GM18526 (cell line): ENCODE measurements around the gene ALAD.
A peak's percentile ranks its signal among the peaks of the same experiment; 100 is the strongest.

Experiments used
- POLR2A ChIP-seq: IDR thresholded peaks from 3 replicates; pipeline ENCODE4 v1.6.1; 2011; ENCODE audit not compliant: insufficient read length; ENCODE audit errors: extremely low read depth

Gene ALAD

GRCh38 chr9:113401027-113401792 lies at the start of gene ALAD:
Gene ALAD (minus strand): TSS chr9:113401284. CDS start chr9:113393559, 7,725 bp downstream.
- peak; percentile 70 for TF ChIP-seq POLR2A

DNA sequence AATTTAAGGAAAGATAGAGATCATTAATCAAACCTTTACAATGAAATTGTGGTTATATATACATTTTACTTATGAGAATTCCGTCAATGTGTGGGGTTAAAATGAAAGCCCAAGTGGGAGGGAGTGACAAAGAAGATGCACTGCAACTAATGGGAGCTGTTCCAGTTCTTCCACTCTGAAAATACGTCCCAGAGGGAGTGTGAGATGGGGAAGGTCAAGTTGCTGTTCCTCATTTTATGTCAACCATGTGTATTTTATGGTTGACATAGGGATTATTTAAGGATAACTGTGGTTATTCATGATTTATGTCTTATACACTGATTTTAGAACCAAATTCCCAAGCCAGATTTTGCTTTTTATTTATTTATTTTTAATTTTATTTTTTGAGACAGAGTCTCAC lies 48.3 kb upstream of the ALAD start:
- no peak for TF ChIP-seq POLR2A

GRCh38 chr9:113446323-113446740 lies 45.2 kb upstream of the ALAD start:
- no peak for TF ChIP-seq POLR2A

DNA sequence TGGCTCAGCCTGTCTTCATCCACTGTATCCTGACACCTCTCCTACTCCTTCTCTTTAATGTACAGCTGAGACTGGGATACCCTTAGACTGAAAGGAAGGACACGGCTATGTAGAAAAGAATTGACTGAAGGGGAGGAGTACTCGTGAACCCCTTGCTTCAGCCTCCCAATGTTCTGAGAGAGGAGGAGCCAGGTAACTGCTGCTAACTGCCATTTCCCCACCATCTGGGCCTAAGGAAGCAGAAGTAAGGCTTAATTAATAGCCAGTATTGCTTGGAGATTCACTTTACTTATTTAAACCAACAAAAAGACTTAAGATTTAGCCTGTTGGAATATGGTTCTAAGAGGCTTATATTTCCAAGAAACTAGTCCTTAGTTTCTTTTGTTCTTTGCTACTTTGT lies 43.7 kb upstream of the ALAD start:
- no peak for TF ChIP-seq POLR2A

DNA sequence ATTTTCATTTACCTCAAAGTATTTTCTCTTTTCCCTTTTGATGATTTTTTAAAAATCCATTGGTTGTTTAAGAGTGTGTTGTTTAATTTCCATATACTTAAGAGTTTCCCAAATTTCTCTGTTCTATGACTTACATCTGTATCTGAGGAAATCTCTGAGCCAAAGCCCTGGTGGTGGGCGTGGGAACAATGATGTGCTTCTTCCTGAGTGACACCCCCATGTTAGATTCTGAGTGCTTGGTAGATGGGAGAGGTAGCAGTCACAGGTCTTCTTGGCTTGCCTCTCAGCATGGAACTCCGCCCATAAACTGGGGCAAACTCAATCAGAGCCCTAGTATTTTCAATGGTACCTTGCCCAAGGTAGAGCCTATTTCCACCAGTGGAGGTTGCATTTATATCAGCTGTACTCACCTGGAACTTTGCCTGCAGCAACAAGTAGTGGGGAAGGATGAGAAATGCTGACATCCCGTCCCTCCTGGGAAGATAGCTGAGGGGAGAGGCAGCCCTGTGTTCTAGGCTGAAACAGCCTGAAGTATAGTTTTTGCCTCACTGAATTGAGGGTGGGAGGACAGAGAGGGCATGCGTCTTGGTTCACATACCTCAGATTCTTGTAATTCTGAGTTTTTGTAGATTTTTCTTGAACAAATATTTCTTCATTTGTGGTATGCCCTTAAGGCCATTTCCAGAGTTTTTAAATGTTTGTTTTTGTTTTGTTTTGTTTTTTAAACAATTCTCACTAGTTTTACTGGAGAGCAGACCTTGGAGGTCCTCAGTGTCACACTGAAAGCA lies 35.8 kb upstream of the ALAD start:
- TF ChIP-seq POLR2A = no peak

DNA sequence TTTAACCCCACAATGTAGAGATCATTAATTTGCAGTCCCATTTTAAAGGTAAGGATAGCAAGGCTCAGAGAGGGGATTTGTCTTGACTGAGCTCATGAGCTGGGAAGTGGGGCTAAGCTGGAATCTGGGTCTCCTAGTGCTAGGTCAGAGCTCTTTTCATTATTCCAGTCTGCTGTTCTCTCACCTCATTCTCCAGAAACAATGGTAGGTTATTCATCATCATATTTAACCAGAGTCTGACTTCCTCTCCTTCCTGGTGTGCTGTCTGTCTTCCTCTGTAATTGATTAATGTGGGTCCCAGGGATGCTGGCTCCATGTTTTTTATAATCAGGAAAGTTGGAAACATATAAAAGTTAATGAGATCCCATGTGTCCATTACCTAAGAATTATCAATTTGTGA lies 30.1 kb upstream of the ALAD start:
- no peak for TF ChIP-seq POLR2A

DNA sequence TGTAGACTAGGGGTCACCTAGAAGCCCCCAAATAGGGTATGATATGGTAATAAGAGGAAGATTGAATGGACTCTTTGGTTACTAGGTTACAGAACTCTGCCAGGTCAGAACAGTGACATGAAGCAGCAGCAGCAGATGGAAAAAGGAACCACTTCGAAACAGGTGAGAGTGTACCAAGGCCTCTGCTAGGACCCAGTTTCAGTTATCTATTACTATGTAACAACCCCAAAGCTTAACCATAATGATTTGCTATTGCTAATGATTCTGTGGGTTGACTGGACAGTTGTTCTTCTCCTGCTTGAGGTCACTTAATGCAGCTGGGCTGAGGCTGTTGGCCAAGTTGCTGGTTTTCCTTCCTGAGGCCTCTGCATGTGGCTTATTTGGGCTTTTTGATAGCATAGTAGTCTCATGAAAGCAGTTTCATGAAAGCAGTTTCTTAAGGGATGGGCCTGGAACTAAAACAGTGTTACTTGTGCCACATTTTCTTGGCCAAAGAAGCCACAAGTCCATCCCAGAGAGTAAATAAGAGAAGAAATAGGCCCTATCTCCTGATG lies 27.1 kb upstream of the ALAD start:
- no peak for TF ChIP-seq POLR2A

- no peak for TF ChIP-seq POLR2A
Measured at GRCh38 chr9:113427629-113428028, 26.5 kb upstream of the ALAD start.

DNA sequence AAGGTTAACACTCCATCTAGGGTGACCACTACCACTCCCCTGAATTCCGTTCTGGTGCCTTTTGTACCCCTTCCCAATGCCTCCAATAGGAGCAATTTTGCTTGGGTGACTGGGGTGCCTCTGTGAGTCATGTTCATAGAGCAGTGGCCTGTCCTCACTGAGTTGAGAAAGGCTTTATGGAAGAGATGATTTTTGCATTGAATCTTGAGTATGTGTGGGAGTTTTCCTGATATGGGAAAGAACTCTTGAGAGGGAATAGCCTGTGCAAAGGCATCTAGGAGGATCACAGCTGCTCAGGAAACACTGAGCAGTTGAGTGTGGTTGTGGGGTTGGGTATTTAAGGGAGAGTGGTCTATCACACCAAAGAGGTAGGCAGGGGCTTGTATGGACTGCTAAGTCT lies 25.6 kb upstream of the ALAD start:
- no peak for TF ChIP-seq POLR2A

DNA sequence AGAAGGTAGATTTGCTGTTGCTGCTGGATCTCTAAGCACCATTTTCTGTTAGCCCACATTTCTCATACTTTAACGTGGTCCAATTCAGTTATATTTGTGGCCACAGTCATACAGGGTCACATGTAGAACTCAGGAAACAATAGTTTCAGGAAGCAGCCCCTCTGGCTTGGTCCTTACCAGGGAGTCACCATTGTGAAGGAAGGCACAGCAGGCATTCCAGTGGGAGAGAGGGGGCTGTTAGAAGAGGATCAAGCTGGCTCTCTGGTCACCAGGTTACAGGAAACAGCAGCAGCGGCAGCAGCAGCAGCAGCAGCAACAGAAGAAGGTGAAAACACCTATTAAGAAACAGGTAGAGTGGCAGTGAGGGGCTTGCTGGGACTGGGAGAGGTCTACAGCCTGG lies 24.0 kb upstream of the ALAD start:
- TF ChIP-seq POLR2A = no peak

GRCh38 chr9:113421726-113422125 lies 20.6 kb upstream of the ALAD start:
- TF ChIP-seq POLR2A = no peak

- TF ChIP-seq POLR2A = no peak
Measured at GRCh38 chr9:113417370-113417769, 16.3 kb upstream of the ALAD start.

DNA sequence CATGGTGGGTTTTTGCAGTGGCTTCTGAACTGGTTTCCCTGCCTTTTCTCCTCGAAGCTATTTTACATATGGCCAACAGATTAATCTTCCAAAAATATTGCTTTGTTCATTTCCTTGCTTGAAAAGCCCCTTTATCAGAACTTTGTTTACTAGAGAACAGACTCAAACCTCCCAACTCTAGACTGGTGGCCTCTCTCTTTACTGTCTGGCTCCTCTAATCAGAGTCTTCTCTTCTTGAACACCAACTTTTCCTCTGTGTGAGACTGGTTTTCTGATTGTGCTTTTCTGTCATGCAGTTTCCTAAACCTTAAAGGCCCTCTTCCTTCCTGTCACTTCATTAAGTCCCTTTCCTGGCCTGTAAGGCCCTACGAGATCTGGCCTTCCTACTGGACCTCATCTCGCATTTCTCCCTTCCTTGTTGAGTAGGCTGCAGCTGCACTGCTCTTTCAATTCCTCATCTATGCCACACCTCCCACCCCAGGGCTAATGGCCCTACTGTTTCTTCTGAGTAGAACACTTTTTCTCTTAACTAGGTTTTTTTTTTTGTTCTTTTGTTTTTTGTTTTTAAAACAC lies 15.2 kb upstream of the ALAD start:
- peak; percentile 15 for TF ChIP-seq POLR2A

GRCh38 chr9:113410207-113410864 lies 9.3 kb upstream of the ALAD start, which contains the start of the genes C9orf43 and POLE3:
Gene C9orf43 (plus strand): TSS chr9:113410747. CDS start chr9:113413494, 2,747 bp downstream.
Gene POLE3 (minus strand): TSS chr9:113410675. CDS start chr9:113410293, 382 bp downstream.
- TF ChIP-seq POLR2A = peak; percentile 82

DNA sequence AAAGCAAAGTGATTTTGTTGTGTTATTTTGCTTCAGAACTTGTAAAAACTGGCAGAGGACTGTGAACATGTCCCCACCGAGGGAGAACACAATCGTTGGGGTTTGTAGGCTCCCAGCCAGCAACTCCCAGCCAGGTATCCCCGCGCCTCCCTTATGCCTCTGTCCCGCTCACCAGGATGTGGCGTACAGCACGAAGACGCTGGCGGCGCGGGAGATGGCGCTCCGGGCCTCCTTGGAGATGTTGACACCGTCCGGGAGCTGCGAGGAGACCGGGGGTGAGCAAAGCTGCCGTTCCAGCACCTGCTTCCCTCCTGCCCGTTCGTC lies 8.8 kb upstream of the ALAD start:
- TF ChIP-seq POLR2A = no peak
